Measurements from ENCODE around the gene FXYD7. TPM values are rescaled to one million over a fixed set of nuclear protein-coding genes. Genes with fewer than 3 reads are reported as not detected.
A peak's percentile ranks its signal among the peaks of the same experiment; 100 is the strongest.

FXYD7 gene
- total and polyA plus RNA-seq, 9 of the 15 experiments (the other 6 are each of a cell fraction or from before 2014, with no cell fraction given) = 0.10 to 0.80 (median 0.31) TPM; not detected in 3

- no peak for TF ChIP-seq XRCC5 (IDR thresholded peaks at IDR 0.05; ENCODE audit: low read depth, low read length)
- peak; percentile 74; the same call in 1 of the 2 replicates for TF ChIP-seq HMG20A (CRISPR knock-in tag; conservative IDR thresholded peaks at IDR 0.05)
- no peak for TF ChIP-seq TAF15 (IDR thresholded peaks at IDR 0.05; ENCODE audit: low read depth, low read length)
- TF ChIP-seq SMARCB1 (IDR thresholded peaks at IDR 0.05; ENCODE audit: insufficient read length, low read depth) = no peak
- TF ChIP-seq JUN (IDR thresholded peaks at IDR 0.05; ENCODE audit: borderline replicate concordance, low read depth, low read length) = no peak
- TF ChIP-seq JUN (CRISPR knock-in tag; IDR thresholded peaks at IDR 0.05; ENCODE audit: borderline replicate concordance) = no peak
- TF ChIP-seq MTA2 (IDR thresholded peaks at IDR 0.05; ENCODE audit: low read depth) = no peak
- TF ChIP-seq ZNF444 (CRISPR knock-in tag; IDR thresholded peaks at IDR 0.05) = peak; percentile 84
- peak; percentile 8; the same call in 1 of the 2 replicates for TF ChIP-seq TFE3 (CRISPR knock-in tag; IDR thresholded peaks at IDR 0.05)
- TF ChIP-seq HDAC1 (IDR thresholded peaks at IDR 0.05) = peak in 1 of 2 experiments; percentile 56; a peak in 2 of 4 replicates
- peak; percentile 95 for TF ChIP-seq STAT5A (IDR thresholded peaks at IDR 0.05; ENCODE audit: borderline replicate concordance, low read length)
- peak; percentile 94 for TF ChIP-seq PTTG1 (tag; IDR thresholded peaks at IDR 0.05; ENCODE audit: low read depth)
- TF ChIP-seq BRD9 (IDR thresholded peaks at IDR 0.05; ENCODE audit: low read depth, partially characterized antibody) = peak; percentile 42
- TF ChIP-seq SNAPC5 (CRISPR knock-in tag; IDR thresholded peaks at IDR 0.05) = 0 out of 2 replicates have a peak, but pooled peaks have one; percentile 40
- TF ChIP-seq BCOR (IDR thresholded peaks at IDR 0.05) = peak; percentile 90
- no peak for TF ChIP-seq EZH2 (IDR thresholded peaks at IDR 0.05; ENCODE audit: borderline replicate concordance, low read depth, low read length)
- TF ChIP-seq GATAD2A (IDR thresholded peaks at IDR 0.05) = peak; percentile 54; the same call in 1 of the 2 replicates
- peak in 1 of 3 experiments; percentile 58; a peak in 1 of 6 replicates for TF ChIP-seq ZBTB11 (CRISPR knock-in tag; IDR thresholded peaks at IDR 0.05)
- TF ChIP-seq MCM7 (IDR thresholded peaks at IDR 0.05) = no peak
- 0 out of 2 replicates have a peak, but pooled peaks have one; percentile 51 for TF ChIP-seq KLF13 (tag; IDR thresholded peaks at IDR 0.05; ENCODE audit: borderline replicate concordance, low read depth)
- peak; percentile 50; the same call in 1 of the 2 replicates for TF ChIP-seq ZNF324 (CRISPR knock-in tag; IDR thresholded peaks at IDR 0.05)
- peak in 1 of 2 experiments; percentile 65; a peak in 1 of 4 replicates for TF ChIP-seq MAZ (CRISPR knock-in tag; conservative IDR thresholded peaks at IDR 0.05 in 1 of 2, IDR thresholded peaks at IDR 0.05 in 1 of 2)
- TF ChIP-seq ERF (CRISPR knock-in tag; IDR thresholded peaks at IDR 0.05) = peak; percentile 87
Observed at GRCh38 chr19:35165200-35166058, 22.4 kb downstream of the FXYD7 start (continued).
